GM21367 (cell line): ENCODE results near the gene PKNOX2.

Experiments used
- ATAC-seq: cut with Tn5 transposase; IDR thresholded peaks from one replicate; pipeline ENCODE4 v1.9.1; 2021; ENCODE audit not compliant: unreplicated experiment

PKNOX2 gene

GRCh38 chr11:125333354-125334073, 169.0 kb downstream of the PKNOX2 start:
- no peak for ATAC-seq

GRCh38 chr11:125335106-125335505, 170.6 kb downstream of the PKNOX2 start:
- no peak for ATAC-seq

- no peak for ATAC-seq
Observed at GRCh38 chr11:125337836-125338834, 173.6 kb downstream of the PKNOX2 start.

GRCh38 chr11:125338886-125339811, 174.6 kb downstream of the PKNOX2 start:
- no peak for ATAC-seq

- no peak for ATAC-seq
Observed at GRCh38 chr11:125341676-125342075, 177.1 kb downstream of the PKNOX2 start.

GRCh38 chr11:125342281-125342930, 177.9 kb downstream of the PKNOX2 start:
- ATAC-seq = no peak

GRCh38 chr11:125343086-125343717, 178.7 kb downstream of the PKNOX2 start:
- no peak for ATAC-seq

GRCh38 chr11:125343718-125344131, 179.2 kb downstream of the PKNOX2 start:
- no peak for ATAC-seq

GRCh38 chr11:125344846-125345420, 180.4 kb downstream of the PKNOX2 start:
- ATAC-seq = no peak

GRCh38 chr11:125345421-125346178, 181.0 kb downstream of the PKNOX2 start:
- ATAC-seq = no peak

GRCh38 chr11:125346179-125346530, 181.6 kb downstream of the PKNOX2 start:
- ATAC-seq = no peak

GRCh38 chr11:125346565-125347260, 182.2 kb downstream of the PKNOX2 start:
- no peak for ATAC-seq

GRCh38 chr11:125347261-125347585, 182.7 kb downstream of the PKNOX2 start:
- ATAC-seq = no peak

GRCh38 chr11:125348141-125348651, 183.6 kb downstream of the PKNOX2 start:
- no peak for ATAC-seq

GRCh38 chr11:125348674-125349309, 184.2 kb downstream of the PKNOX2 start:
- no peak for ATAC-seq

GRCh38 chr11:125350206-125351032, 185.9 kb downstream of the PKNOX2 start:
- ATAC-seq = no peak
